Thyroid gland (tissue), 4 donors: ENCODE measurements around the gene TBC1D5.
"Not testable (repeated sequence)": the region's sequence is repeated elsewhere in the genome, so short reads cannot be mapped to it uniquely, and the experiment has no call there.

ENCODE experiments used
- POLR2A ChIP-seq, 2 donors: fragments of 450-650 bp; IDR thresholded peaks; one replicate each; pipeline ENCODE4 v1.6.1; 2017; ENCODE audit warnings: antibody characterized with exemption in 2 of 2, mild to moderate bottlenecking in 2 of 2, moderate library complexity in 1 of 2
- TF ChIP-seq, protein P1 (sequence below), 6 experiments: fragments of 200-600 bp in 3 of 6; fragments of 450-650 bp in 3 of 6; sonication (generic) in 3 of 6; IDR thresholded peaks; one replicate each; pipeline ENCODE4 v1.5.1; 2016 to 2019; ENCODE audit warnings: antibody characterized with exemption in 6 of 6, mild to moderate bottlenecking in 2 of 6, inconsistent platforms in 1 of 6, moderate library complexity in 1 of 6

DNA sequence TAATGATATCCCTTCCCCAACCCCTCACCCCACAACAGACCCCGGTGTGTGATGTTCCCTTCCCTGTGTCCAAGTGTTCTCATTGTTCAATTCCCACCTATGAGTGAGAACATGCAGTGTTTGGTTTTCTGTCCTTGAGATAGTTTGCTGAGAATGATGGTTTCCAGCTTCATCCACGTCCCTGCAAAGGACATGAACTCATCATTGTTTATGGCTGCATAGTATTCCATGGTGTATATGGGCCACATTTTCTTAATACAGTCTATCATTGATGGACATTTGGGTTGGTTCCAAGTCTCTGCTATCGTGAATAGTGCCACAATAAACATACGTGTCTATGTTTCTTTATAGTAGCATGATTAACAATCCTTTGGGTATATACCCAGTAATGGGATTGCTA, 129.4 kb downstream of the TBC1D5 start:
- TF ChIP-seq, protein P1, sequence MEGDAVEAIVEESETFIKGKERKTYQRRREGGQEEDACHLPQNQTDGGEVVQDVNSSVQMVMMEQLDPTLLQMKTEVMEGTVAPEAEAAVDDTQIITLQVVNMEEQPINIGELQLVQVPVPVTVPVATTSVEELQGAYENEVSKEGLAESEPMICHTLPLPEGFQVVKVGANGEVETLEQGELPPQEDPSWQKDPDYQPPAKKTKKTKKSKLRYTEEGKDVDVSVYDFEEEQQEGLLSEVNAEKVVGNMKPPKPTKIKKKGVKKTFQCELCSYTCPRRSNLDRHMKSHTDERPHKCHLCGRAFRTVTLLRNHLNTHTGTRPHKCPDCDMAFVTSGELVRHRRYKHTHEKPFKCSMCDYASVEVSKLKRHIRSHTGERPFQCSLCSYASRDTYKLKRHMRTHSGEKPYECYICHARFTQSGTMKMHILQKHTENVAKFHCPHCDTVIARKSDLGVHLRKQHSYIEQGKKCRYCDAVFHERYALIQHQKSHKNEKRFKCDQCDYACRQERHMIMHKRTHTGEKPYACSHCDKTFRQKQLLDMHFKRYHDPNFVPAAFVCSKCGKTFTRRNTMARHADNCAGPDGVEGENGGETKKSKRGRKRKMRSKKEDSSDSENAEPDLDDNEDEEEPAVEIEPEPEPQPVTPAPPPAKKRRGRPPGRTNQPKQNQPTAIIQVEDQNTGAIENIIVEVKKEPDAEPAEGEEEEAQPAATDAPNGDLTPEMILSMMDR (IDR thresholded peaks at IDR 0.05) = not testable (repeated sequence)
- TF ChIP-seq POLR2A (IDR thresholded peaks at IDR 0.05) = not testable (repeated sequence)
